Osteocyte (in vitro differentiated cells): Measurements from ENCODE around the gene EHMT1. TPM values are rescaled to one million over a fixed set of nuclear protein-coding genes. Genes with fewer than 3 reads are reported as not detected.

Experiments used
- DNase-seq: peaks from one replicate; pipeline ENCODE4 v3.0.0; 2021; ENCODE audit warnings: mixed read lengths; ENCODE audit not compliant: unreplicated experiment; ENCODE audit errors: extremely low spot score
- H3K27ac Mint-ChIP-seq: one replicate; pipeline ENCODE4 v1.8.0; 2021; ENCODE audit warnings: mild to moderate bottlenecking, mixed read lengths; ENCODE audit not compliant: unreplicated experiment
- H3K27me3 Mint-ChIP-seq: one replicate; pipeline ENCODE4 v1.8.0; 2021; ENCODE audit warnings: mixed read lengths; ENCODE audit not compliant: unreplicated experiment
- H3K36me3 Mint-ChIP-seq: one replicate; pipeline ENCODE4 v1.8.0; 2021; ENCODE audit warnings: mixed read lengths; ENCODE audit not compliant: unreplicated experiment
- H3K4me1 Mint-ChIP-seq: one replicate; pipeline ENCODE4 v1.8.0; 2021; ENCODE audit warnings: mixed read lengths; ENCODE audit not compliant: unreplicated experiment
- H3K4me3 Mint-ChIP-seq: one replicate; pipeline ENCODE4 v1.8.0; 2021; ENCODE audit warnings: mild to moderate bottlenecking, moderate library complexity, mixed read lengths; ENCODE audit not compliant: unreplicated experiment
- H3K9me3 Mint-ChIP-seq: one replicate; pipeline ENCODE4 v1.8.0; 2021; ENCODE audit warnings: mixed read lengths; ENCODE audit not compliant: unreplicated experiment
- total RNA-seq: library from RNA; stranded (reverse); gene quantifications from 2 replicates; pipeline ENCODE4 v1.2.1, GENCODE V29; 2021
- TF ChIP-seq, protein P1 (sequence below): fragments of 200-600 bp; sonication (generic); IDR thresholded peaks from 2 replicates; pipeline ENCODE4 v1.5.0; 2021; ENCODE audit warnings: antibody characterized with exemption, mild to moderate bottlenecking, moderate library complexity

The EHMT1 gene
- total RNA-seq, 1 donor from 2014 or later = 88.6 TPM

GRCh38 chr9:137726764-137727163 is 108.0 kb downstream of the EHMT1 start:
- Mint-ChIP-seq H3K27me3 (no peaks in the 10 kb centered on the region), H3K27ac (no peak overlapping the region), H3K36me3 (peaks cover 36% of the 10 kb centered on the region), H3K4me3 (no peak overlapping the region), H3K4me1 (peaks cover 12% of the 10 kb centered on the region), H3K9me3 (peaks cover 5% of the 10 kb centered on the region)
- TF ChIP-seq, protein P1, sequence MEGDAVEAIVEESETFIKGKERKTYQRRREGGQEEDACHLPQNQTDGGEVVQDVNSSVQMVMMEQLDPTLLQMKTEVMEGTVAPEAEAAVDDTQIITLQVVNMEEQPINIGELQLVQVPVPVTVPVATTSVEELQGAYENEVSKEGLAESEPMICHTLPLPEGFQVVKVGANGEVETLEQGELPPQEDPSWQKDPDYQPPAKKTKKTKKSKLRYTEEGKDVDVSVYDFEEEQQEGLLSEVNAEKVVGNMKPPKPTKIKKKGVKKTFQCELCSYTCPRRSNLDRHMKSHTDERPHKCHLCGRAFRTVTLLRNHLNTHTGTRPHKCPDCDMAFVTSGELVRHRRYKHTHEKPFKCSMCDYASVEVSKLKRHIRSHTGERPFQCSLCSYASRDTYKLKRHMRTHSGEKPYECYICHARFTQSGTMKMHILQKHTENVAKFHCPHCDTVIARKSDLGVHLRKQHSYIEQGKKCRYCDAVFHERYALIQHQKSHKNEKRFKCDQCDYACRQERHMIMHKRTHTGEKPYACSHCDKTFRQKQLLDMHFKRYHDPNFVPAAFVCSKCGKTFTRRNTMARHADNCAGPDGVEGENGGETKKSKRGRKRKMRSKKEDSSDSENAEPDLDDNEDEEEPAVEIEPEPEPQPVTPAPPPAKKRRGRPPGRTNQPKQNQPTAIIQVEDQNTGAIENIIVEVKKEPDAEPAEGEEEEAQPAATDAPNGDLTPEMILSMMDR = no peak
- no peak for DNase-seq

GRCh38 chr9:137727716-137728115 is 108.9 kb downstream of the EHMT1 start:
- peaks cover 7% of the 10 kb centered on the region for H3K4me1 Mint-ChIP-seq
- H3K9me3 Mint-ChIP-seq = peaks cover 5% of the 10 kb centered on the region
- H3K27me3 Mint-ChIP-seq = no peaks in the 10 kb centered on the region
- no peak overlapping the region for H3K4me3 Mint-ChIP-seq
- no peak for DNase-seq
- TF ChIP-seq, protein P1 = no peak
- H3K27ac Mint-ChIP-seq = peak overlapping the region; percentile 21
- H3K36me3 Mint-ChIP-seq = peaks cover 40% of the 10 kb centered on the region

GRCh38 chr9:137728444-137729311 is 109.9 kb downstream of the EHMT1 start:
- peaks cover 4% of the 10 kb centered on the region for H3K4me1 Mint-ChIP-seq
- peaks cover 50% of the 10 kb centered on the region for H3K36me3 Mint-ChIP-seq
- DNase-seq = no peak

GRCh38 chr9:137731216-137731946 is 112.6 kb downstream of the EHMT1 start:
- TF ChIP-seq, protein P1 = no peak
- Mint-ChIP-seq H3K27ac (no peak overlapping the region), H3K9me3 (peaks cover 33% of the 10 kb centered on the region), H3K36me3 (peaks cover 61% of the 10 kb centered on the region), H3K27me3 (no peaks in the 10 kb centered on the region), H3K4me3 (no peak overlapping the region), H3K4me1 (no peaks in the 10 kb centered on the region)
- no peak for DNase-seq

More at GRCh38 chr9:137728444-137729311, 109.9 kb downstream of the EHMT1 start:
- Mint-ChIP-seq H3K9me3 (peaks cover 14% of the 10 kb centered on the region), H3K4me3 (no peak overlapping the region), H3K27me3 (no peaks in the 10 kb centered on the region), H3K27ac (no peak overlapping the region)
- TF ChIP-seq, protein P1 = no peak
